ACC112 (cell line): ENCODE measurements around the gene NOS3.

Source experiments
- H2AFZ ChIP-seq: fragments of 200-600 bp; sonication (generic); one replicate; pipeline ENCODE4 v1.6.0; 2017; ENCODE audit warnings: antibody characterized with exemption, low read length; ENCODE audit not compliant: unreplicated experiment
- H3K27ac ChIP-seq: fragments of 200-600 bp; sonication (generic); 2 replicates; pipeline ENCODE4 v1.5.1; 2014; ENCODE audit warnings: low read depth, mild to moderate bottlenecking, antibody characterized with exemption, low read length, moderate library complexity
- H3K27me3 ChIP-seq: fragments of 200-600 bp; sonication (generic); 2 replicates; pipeline ENCODE4 v1.6.1; 2014; ENCODE audit warnings: mild to moderate bottlenecking, antibody characterized with exemption, low read length, moderate library complexity, mixed read lengths; ENCODE audit not compliant: insufficient read depth
- H3K36me3 ChIP-seq: fragments of 200-600 bp; sonication (generic); 2 replicates; pipeline ENCODE4 v1.6.1; 2016; ENCODE audit warnings: mild to moderate bottlenecking, antibody characterized with exemption, low read length, moderate library complexity, mixed read lengths; ENCODE audit not compliant: insufficient read depth
- H3K4me1 ChIP-seq: fragments of 200-600 bp; sonication (generic); one replicate; pipeline ENCODE4 v1.6.1; 2016; ENCODE audit warnings: low read length, mixed read lengths; ENCODE audit not compliant: insufficient read depth, unreplicated experiment, control insufficient read depth
- H3K4me3 ChIP-seq: fragments of 200-600 bp; sonication (generic); 2 replicates; pipeline ENCODE4 v1.5.1; 2014; ENCODE audit warnings: mild to moderate bottlenecking, low read depth, low read length
- H3K79me2 ChIP-seq: fragments of 200-600 bp; sonication (generic); one replicate; pipeline ENCODE4 v1.6.0; 2016; ENCODE audit warnings: low read length; ENCODE audit not compliant: control insufficient read depth, unreplicated experiment, insufficient read depth

NOS3 gene

GRCh38 chr7:151012911-151013347 lies 22.1 kb downstream of the NOS3 start:
- Histone ChIP-seq H3K4me3 (peak overlapping the region; percentile 73), H3K27me3 (no peaks in the 10 kb centered on the region), H2AFZ (no peak overlapping the region), H3K79me2 (no peaks in the 10 kb centered on the region), H3K27ac (no peak overlapping the region), H3K36me3 (no peaks in the 10 kb centered on the region), H3K4me1 (peaks cover 11% of the 10 kb centered on the region)

- Histone ChIP-seq H3K27me3 (no peaks in the 10 kb centered on the region), H3K27ac (no peak overlapping the region), H2AFZ (no peak overlapping the region), H3K36me3 (no peaks in the 10 kb centered on the region), H3K4me1 (peaks cover 11% of the 10 kb centered on the region), H3K79me2 (no peaks in the 10 kb centered on the region), H3K4me3 (peak overlapping the region; percentile 73)
Observed at GRCh38 chr7:151013356-151013732, 22.5 kb downstream of the NOS3 start.

DNA sequence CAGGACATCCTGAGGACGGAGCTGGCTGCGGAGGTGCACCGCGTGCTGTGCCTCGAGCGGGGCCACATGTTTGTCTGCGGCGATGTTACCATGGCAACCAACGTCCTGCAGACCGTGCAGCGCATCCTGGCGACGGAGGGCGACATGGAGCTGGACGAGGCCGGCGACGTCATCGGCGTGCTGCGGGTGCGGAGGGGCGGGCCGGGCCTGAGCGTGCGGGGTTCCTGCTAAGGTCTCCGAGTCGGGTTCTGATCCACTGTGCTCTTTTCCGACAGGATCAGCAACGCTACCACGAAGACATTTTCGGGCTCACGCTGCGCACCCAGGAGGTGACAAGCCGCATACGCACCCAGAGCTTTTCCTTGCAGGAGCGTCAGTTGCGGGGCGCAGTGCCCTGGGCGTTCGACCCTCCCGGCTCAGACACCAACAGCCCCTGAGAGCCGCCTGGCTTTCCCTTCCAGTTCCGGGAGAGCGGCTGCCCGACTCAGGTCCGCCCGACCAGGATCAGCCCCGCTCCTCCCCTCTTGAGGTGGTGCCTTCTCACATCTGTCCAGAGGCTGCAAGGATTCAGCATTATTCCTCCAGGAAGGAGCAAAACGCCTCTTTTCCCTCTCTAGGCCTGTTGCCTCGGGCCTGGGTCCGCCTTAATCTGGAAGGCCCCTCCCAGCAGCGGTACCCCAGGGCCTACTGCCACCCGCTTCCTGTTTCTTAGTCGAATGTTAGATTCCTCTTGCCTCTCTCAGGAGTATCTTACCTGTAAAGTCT lies 23.1 kb downstream of the NOS3 start:
- H3K79me2 ChIP-seq, result no peaks in the 10 kb centered on the region
- no peaks in the 10 kb centered on the region for H3K36me3 ChIP-seq
- H3K4me3 ChIP-seq, result peak overlapping the region; percentile 73
- peak overlapping the region; percentile 65 for H2AFZ ChIP-seq
- H3K4me1 ChIP-seq, result peaks cover 12% of the 10 kb centered on the region
- H3K27ac ChIP-seq, result no peak overlapping the region
- H3K27me3 ChIP-seq, result peaks cover 2% of the 10 kb centered on the region; the same call in 1 of the 2 replicates

GRCh38 chr7:151014950-151015349 lies 24.1 kb downstream of the NOS3 start:
- H3K4me1 ChIP-seq, result peaks cover 15% of the 10 kb centered on the region
- no peak overlapping the region for H3K4me3 ChIP-seq
- peaks cover 4% of the 10 kb centered on the region; the same call in 1 of the 2 replicates for H3K27me3 ChIP-seq
- H3K79me2 ChIP-seq, result no peaks in the 10 kb centered on the region
- no peak overlapping the region for H3K27ac ChIP-seq
- H3K36me3 ChIP-seq, result no peaks in the 10 kb centered on the region
- no peak overlapping the region for H2AFZ ChIP-seq

- Histone ChIP-seq H3K79me2 (no peaks in the 10 kb centered on the region), H3K4me1 (peaks cover 11% of the 10 kb centered on the region), H3K4me3 (no peak overlapping the region), H2AFZ (no peak overlapping the region), H3K27ac (no peak overlapping the region), H3K36me3 (no peaks in the 10 kb centered on the region), H3K27me3 (peaks cover 11% of the 10 kb centered on the region)
Observed at GRCh38 chr7:151015967-151016366, 25.1 kb downstream of the NOS3 start.

DNA sequence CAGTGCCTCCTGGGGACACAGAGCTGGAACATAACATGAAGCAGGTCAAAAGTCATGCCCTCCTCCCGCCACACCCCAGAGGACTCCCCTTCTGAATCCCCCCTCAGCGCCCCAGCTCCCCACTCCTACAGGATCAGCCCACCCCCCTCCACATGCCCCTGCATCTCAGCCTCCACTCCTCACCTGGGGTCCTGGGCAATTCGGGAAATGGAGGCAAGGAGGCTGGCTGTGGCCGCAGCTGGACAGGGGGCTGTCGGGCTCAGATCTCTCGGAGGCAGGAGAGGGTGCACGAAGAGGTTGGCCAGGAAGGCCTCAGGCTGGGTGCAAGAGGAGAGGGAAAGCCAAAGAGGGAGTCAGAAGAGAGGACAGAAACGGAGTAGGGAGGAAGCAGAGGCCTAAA lies 25.7 kb downstream of the NOS3 start:
- H3K4me3 ChIP-seq, result no peak overlapping the region
- no peaks in the 10 kb centered on the region for H3K79me2 ChIP-seq
- H3K27ac ChIP-seq, result no peak overlapping the region
- H3K36me3 ChIP-seq, result no peaks in the 10 kb centered on the region
- H3K27me3 ChIP-seq, result peaks cover 11% of the 10 kb centered on the region
- no peak overlapping the region for H2AFZ ChIP-seq
- H3K4me1 ChIP-seq, result peaks cover 11% of the 10 kb centered on the region

DNA sequence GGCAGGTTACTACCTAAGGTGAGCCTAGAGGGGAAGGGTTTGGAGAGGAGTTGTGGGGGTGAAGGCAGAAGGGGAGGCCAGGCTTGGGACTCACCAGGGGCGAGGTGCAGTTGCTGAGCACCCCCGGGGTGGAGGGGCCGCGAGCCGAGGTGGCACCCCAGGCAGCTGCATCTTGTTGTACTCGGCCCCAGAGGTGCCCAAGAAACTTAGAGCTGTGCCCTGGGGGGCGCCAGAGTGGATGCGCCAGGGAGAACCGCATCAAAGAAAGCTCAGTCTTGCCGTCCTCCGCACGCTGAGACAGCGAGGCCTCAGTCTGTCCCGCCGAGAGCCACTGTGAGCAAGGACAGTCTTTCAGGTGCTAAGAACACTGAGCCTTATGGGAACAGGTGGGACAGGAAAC lies 26.1 kb downstream of the NOS3 start:
- Histone ChIP-seq H3K27ac (no peak overlapping the region), H3K36me3 (no peaks in the 10 kb centered on the region), H3K4me1 (peaks cover 11% of the 10 kb centered on the region)

GRCh38 chr7:151017370-151017952 lies 26.6 kb downstream of the NOS3 start:
- Histone ChIP-seq H3K4me1 (peaks cover 7% of the 10 kb centered on the region), H3K79me2 (no peaks in the 10 kb centered on the region), H3K27ac (no peak overlapping the region), H2AFZ (peak overlapping the region; percentile 18), H3K36me3 (no peaks in the 10 kb centered on the region), H3K4me3 (peak overlapping the region; percentile 76), H3K27me3 (peaks cover 11% of the 10 kb centered on the region)

More for the DNA sequence above, 26.1 kb downstream of the NOS3 start:
- no peaks in the 10 kb centered on the region for H3K79me2 ChIP-seq
- H3K4me3 ChIP-seq, result 0 out of 2 replicates have a peak overlapping the region, but pooled peaks have one; percentile 76
- H3K27me3 ChIP-seq, result peaks cover 11% of the 10 kb centered on the region
- no peak overlapping the region for H2AFZ ChIP-seq

DNA sequence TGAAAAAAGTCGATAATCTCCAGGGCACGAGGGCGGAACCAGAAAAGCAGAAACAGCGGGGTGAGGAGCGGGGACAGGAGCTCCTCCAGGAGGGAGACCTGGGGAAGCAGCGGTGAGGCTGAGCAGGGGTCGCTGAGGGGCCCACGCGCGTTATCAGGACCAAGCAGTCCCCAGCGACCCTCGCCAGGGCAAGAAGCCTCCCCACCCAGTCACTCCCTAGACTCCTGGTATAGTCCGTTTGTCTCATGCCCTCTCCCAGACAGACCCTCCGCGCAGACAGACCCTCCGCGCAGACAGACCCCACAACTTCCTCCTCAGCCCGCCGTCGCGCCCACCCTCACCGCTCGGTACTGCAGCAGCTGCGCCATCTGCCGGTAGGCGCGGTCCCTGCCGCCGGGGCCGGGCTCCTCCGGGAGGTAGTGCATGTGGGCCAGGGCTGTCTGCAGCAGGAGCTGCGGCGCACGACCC lies 27.2 kb downstream of the NOS3 start:
- peak overlapping the region; percentile 76 for H3K4me3 ChIP-seq
- H2AFZ ChIP-seq, result peak overlapping the region; percentile 19
- no peak overlapping the region for H3K27ac ChIP-seq
- H3K4me1 ChIP-seq, result peaks cover 4% of the 10 kb centered on the region
- peaks cover 11% of the 10 kb centered on the region for H3K27me3 ChIP-seq
- no peaks in the 10 kb centered on the region for H3K36me3 ChIP-seq
- H3K79me2 ChIP-seq, result no peaks in the 10 kb centered on the region

DNA sequence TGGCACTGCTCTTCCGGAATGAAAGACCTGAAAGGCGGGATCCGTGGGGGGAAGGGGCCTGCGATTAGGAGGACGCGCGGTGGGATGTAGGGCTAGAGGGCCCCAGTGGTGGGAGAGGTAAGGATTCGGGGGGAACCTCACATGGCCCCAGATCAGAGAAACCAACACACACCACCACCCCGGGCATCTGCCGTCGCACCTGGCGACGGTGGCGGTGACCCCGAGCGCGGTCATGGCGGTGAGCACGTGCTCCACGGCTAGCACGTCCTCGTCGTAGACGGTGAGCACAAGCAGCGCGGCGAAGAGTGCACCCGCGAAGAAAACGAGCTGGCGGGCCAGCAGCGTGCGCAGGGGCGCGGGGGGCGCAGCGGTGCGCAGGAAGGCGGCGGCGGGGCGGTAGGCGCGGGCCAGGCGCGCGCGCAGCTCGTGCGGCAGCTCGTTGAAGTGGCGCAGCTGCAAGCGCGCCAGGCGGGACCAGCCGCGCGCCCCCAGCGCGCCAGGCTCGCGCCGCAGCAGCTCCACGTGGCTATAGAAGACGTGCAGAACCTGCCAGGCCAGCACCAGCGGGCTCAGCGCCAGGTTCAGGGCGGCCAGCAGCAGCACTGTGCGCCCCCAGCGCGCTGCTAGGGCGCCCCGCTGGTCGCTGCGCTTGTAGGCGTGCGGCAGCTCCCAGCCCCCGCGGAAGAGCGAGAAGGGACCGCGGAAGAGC lies 27.8 kb downstream of the NOS3 start:
- H3K36me3 ChIP-seq, result no peaks in the 10 kb centered on the region
- no peak overlapping the region for H3K27ac ChIP-seq
- H3K4me1 ChIP-seq, result peaks cover 4% of the 10 kb centered on the region
- no peaks in the 10 kb centered on the region for H3K79me2 ChIP-seq
- H2AFZ ChIP-seq, result peak overlapping the region; percentile 19
- H3K27me3 ChIP-seq, result peaks cover 11% of the 10 kb centered on the region
- peak overlapping the region; percentile 76 for H3K4me3 ChIP-seq
